HCT116 (cell line): ENCODE data around the gene ANKRD9. TPM values are rescaled to one million over a fixed set of nuclear protein-coding genes. Genes with fewer than 3 reads are reported as not detected.

ENCODE experiments used
- ATAC-seq: fragments of 200-7000 bp; cut with Tn5 transposase; 2 replicates; pipeline ENCODE4 v1.9.1; 2020; ENCODE audit warnings: mild to moderate bottlenecking, moderate library complexity
- BruUV-seq: library from RNA; stranded (reverse); fragments of 400-500 nt; replicated peaks from 2 replicates; lab custom pipeline; 2021; lab: Mats Ljungman, UMichigan
- CTCF ChIA-PET: fragments of 300-600 bp; sonication (Branson Sonifier 250); formaldehyde crosslinking; loops from one replicate; lab custom pipeline; 2021; ENCODE audit warnings: antibody characterized with exemption; lab: Charles Lee
- POLR2A ChIA-PET: fragments of 300-600, 350-600 bp; sonication (Branson Sonifier 250); formaldehyde crosslinking; loops from one replicate; lab custom pipeline; 2021; ENCODE audit warnings: antibody characterized with exemption; lab: Charles Lee
- RAD21 ChIA-PET, 2 experiments: fragments of 300-600 bp; sonication (Branson Sonifier 250); formaldehyde crosslinking; loops; one replicate each; lab custom pipeline; 2023; ENCODE audit warnings: low total read pairs in 2 of 2; ENCODE audit not compliant: uncharacterized antibody in 2 of 2, unreplicated experiment in 2 of 2, low non-redundant PET in 1 of 2; lab: Charles Lee
- DNase-seq: peaks from one replicate; pipeline ENCODE4 v3.0.0-alpha.2; 2010; ENCODE audit warnings: low read depth, low spot score
- H2AFZ ChIP-seq: fragments of 200-600 bp; shearing (Covaris generic), sonication (generic); 2 replicates; pipeline ENCODE4 v1.6.1; 2017; ENCODE audit warnings: low read depth, mixed run types, mixed read lengths, antibody characterized with exemption, low read length; ENCODE audit not compliant: poor library complexity, severe bottlenecking
- H3K27ac ChIP-seq: 2 replicates; pipeline ENCODE4 v1.5.1; 2012; ENCODE audit warnings: low read depth, low read length
- H3K27me3 ChIP-seq: fragments of 200-600 bp; sonication (generic); 2 replicates; pipeline ENCODE4 v1.6.1; 2016; ENCODE audit warnings: mixed run types, low read length, mixed read lengths; ENCODE audit not compliant: insufficient read depth
- H3K36me3 ChIP-seq, 2 experiments: fragments of 200-500 bp in 1 of 2; fragments of 200-600 bp in 1 of 2; sonication (Bioruptor generic) in 1 of 2; sonication (generic) in 1 of 2; 2 replicates each; pipeline versions ENCODE4 v1.5.1 to v1.6.1; 2014 to 2016; ENCODE audit warnings: low read length in 2 of 2, inconsistent platforms in 1 of 2, mixed read lengths in 1 of 2, mixed run types in 1 of 2; ENCODE audit not compliant: insufficient read depth in 2 of 2, control insufficient read depth in 1 of 2
- H3K4me1 ChIP-seq, 2 experiments: fragments of 200-600 bp in 1 of 2; sonication (generic) in 1 of 2; 2 replicates each; pipeline versions ENCODE4 v1.5.1 to v1.6.1; 2012 to 2017; ENCODE audit warnings: low read length in 2 of 2, inconsistent platforms in 1 of 2, mild to moderate bottlenecking in 1 of 2, mixed read lengths in 1 of 2, mixed run types in 1 of 2, moderate library complexity in 1 of 2; ENCODE audit not compliant: insufficient read depth in 2 of 2, control insufficient read depth in 1 of 2
- H3K4me2 ChIP-seq: fragments of 200-600 bp; sonication (generic); 2 replicates; pipeline ENCODE4 v1.6.1; 2017; ENCODE audit warnings: mixed run types, low read length, mixed read lengths
- H3K4me3 ChIP-seq, 2 experiments: fragments of 200-600 bp in 1 of 2; sonication (generic) in 1 of 2; replicated peaks in 1 of 2; 2 replicates each; pipeline ENCODE4 v1.5.1; 2011 to 2016; ENCODE audit warnings: low read length in 2 of 2, control low read depth in 1 of 2, low read depth in 1 of 2, mild to moderate bottlenecking in 1 of 2, mixed read lengths in 1 of 2, mixed run types in 1 of 2
- H3K79me2 ChIP-seq: fragments of 200-600 bp; sonication (generic); 2 replicates; pipeline ENCODE4 v1.6.1; 2017; ENCODE audit warnings: mild to moderate bottlenecking, mixed run types, low read length, moderate library complexity, mixed read lengths; ENCODE audit not compliant: insufficient read depth
- H3K9ac ChIP-seq: fragments of 200-600 bp; sonication (generic); 2 replicates; pipeline ENCODE4 v1.6.1; 2016; ENCODE audit warnings: low read length, mixed read lengths
- H3K9me2 ChIP-seq: fragments of 200-600 bp; sonication (generic), shearing (Covaris generic); 2 replicates; pipeline ENCODE4 v1.6.1; 2017; ENCODE audit warnings: mixed run types, mild to moderate bottlenecking, moderate library complexity; ENCODE audit not compliant: insufficient read depth
- H3K9me3 ChIP-seq, 2 experiments: fragments of 200-500 bp in 1 of 2; fragments of 200-600 bp in 1 of 2; sonication (Bioruptor generic) in 1 of 2; sonication (generic) in 1 of 2; 2 replicates each; pipeline ENCODE4 v1.6.1; 2014 to 2017; ENCODE audit warnings: low read length in 2 of 2, mixed read lengths in 2 of 2, inconsistent platforms in 1 of 2, low read depth in 1 of 2, mild to moderate bottlenecking in 1 of 2, mixed run types in 1 of 2, moderate library complexity in 1 of 2; ENCODE audit not compliant: control insufficient read depth in 1 of 2, insufficient read depth in 1 of 2
- H4K20me1 ChIP-seq: fragments of 200-600 bp; sonication (generic), shearing (Covaris generic); 2 replicates; pipeline ENCODE4 v1.6.1; 2017; ENCODE audit warnings: mixed run types, mild to moderate bottlenecking, moderate library complexity; ENCODE audit not compliant: insufficient read depth
- ATF3 ChIP-seq: IDR thresholded peaks from 2 replicates; pipeline ENCODE4 v1.6.1; 2012
- CBX3 ChIP-seq: IDR thresholded peaks from 2 replicates; pipeline ENCODE4 v1.6.1; 2012; ENCODE audit warnings: low read depth
- CEBPB ChIP-seq: IDR thresholded peaks from 2 replicates; pipeline ENCODE4 v1.6.1; 2012; ENCODE audit warnings: low read depth
- EZH2phosphoT487 ChIP-seq: fragments of 200-600 bp; IDR thresholded peaks from 2 replicates; pipeline ENCODE4 v1.6.1; 2018; ENCODE audit warnings: antibody characterized with exemption, borderline replicate concordance
- JUND ChIP-seq: IDR thresholded peaks from 2 replicates; pipeline ENCODE4 v1.6.1; 2012
- MAX ChIP-seq: IDR thresholded peaks from 2 replicates; pipeline ENCODE4 v1.6.1; 2012
- POLR2A ChIP-seq: IDR thresholded peaks from 2 replicates; pipeline ENCODE4 v1.7.0; 2011; ENCODE audit warnings: borderline replicate concordance; ENCODE audit not compliant: insufficient read depth, insufficient read length; ENCODE audit errors: extremely low read depth
- POLR2AphosphoS5 ChIP-seq: IDR thresholded peaks from 2 replicates; pipeline ENCODE4 v1.6.1; 2011; ENCODE audit warnings: mild to moderate bottlenecking, low read depth, low read length, moderate library complexity
- RAD21 ChIP-seq: IDR thresholded peaks from 2 replicates; pipeline ENCODE4 v1.6.1; 2012; ENCODE audit warnings: low read depth, mild to moderate bottlenecking
- SRF ChIP-seq: IDR thresholded peaks from 2 replicates; pipeline ENCODE4 v1.6.1; 2012; ENCODE audit warnings: low read depth
- TCF7L2 ChIP-seq: IDR thresholded peaks from 2 replicates; pipeline ENCODE4 v1.7.0; 2011; ENCODE audit warnings: borderline replicate concordance, inconsistent platforms; ENCODE audit not compliant: insufficient read depth, insufficient read length; ENCODE audit errors: extremely low read depth
- ZBTB33 ChIP-seq: IDR thresholded peaks from 2 replicates; pipeline ENCODE4 v1.6.1; 2011; ENCODE audit warnings: mild to moderate bottlenecking, low read length, moderate library complexity; ENCODE audit not compliant: insufficient replicate concordance; ENCODE audit errors: extremely low read depth
- ZFX ChIP-seq: fragments of 450-650 bp; IDR thresholded peaks from 2 replicates; pipeline ENCODE4 v1.6.1; 2017
- intact Hi-C: fragments of 100-400 bp; cut with micrococcal nuclease; formaldehyde crosslinking; loops from 2 replicates; pipeline ENCODE4 v1.10.0; 2022
- total RNA-seq: library from RNA; stranded (reverse); gene quantifications from one replicate; pipeline ENCODE4 v1.2.1, GENCODE V29; 2021; ENCODE audit not compliant: unreplicated experiment

ANKRD9 gene
- total RNA-seq, 1 experiment from 2014 or later, result 29.0 TPM

GRCh38 chr14:102514987-102515733, 5.6 kb upstream of the ANKRD9 start:
- no peaks in the 10 kb centered on the region for H3K36me3 ChIP-seq
- no peaks in the 10 kb centered on the region for H3K9me2 ChIP-seq
- H3K4me1 ChIP-seq, result peaks cover 16 to 20% of the 10 kb centered on the region in 2 experiments
- H3K9ac ChIP-seq, result no peak overlapping the region
- H4K20me1 ChIP-seq, result no peaks in the 10 kb centered on the region
- H3K9me3 ChIP-seq, result no peaks in the 10 kb centered on the region
- POLR2A ChIA-PET, result interaction anchor here (1.6 kb wide), 1 partner anchor 77 kb away, joined by 3 read pairs; no protein-coding TSS in a partner anchor
- intact Hi-C loops, result no loop called here
- CTCF ChIA-PET, result interaction anchor here (0.7 to 2.1 kb wide), 6 partner anchors 10 to 197 kb away, joined by 3 to 10 read pairs (median 6); no protein-coding TSS in a partner anchor
- H3K79me2 ChIP-seq, result no peaks in the 10 kb centered on the region
- no TSS peak for BruUV-seq
- H3K4me3 ChIP-seq, result no peak overlapping the region
- ATAC-seq (no peak), DNase-seq (no peak)
- TF ChIP-seq EZH2phosphoT487 (no peak), CBX3 (no peak), POLR2A (no peak), SRF (no peak), MAX (no peak), CEBPB (no peak), JUND (no peak), ZFX (no peak), ZBTB33 (no peak), ATF3 (no peak), TCF7L2 (no peak), POLR2AphosphoS5 (no peak), RAD21 (no peak)
- no peaks in the 10 kb centered on the region for H3K27me3 ChIP-seq
- no peak overlapping the region for H2AFZ ChIP-seq
- no peak overlapping the region for H3K4me2 ChIP-seq
- no peak overlapping the region for H3K27ac ChIP-seq
- RAD21 ChIA-PET, result interaction anchor here (0.7 kb wide), 2 partner anchors 13 to 327 kb away, joined by 6 to 9 read pairs; no protein-coding TSS in a partner anchor
